ENCODE data around the gene SPINT1. TPM values are rescaled to one million over a fixed set of nuclear protein-coding genes. Genes with fewer than 3 reads are reported as not detected.
A peak's percentile ranks its signal among the peaks of the same experiment; 100 is the strongest.

SPINT1 gene
- total and polyA plus RNA-seq, 2 of the 13 experiments (the other 11 are each of a cell fraction or from before 2014, with no cell fraction given), result 0.49 to 2.5 TPM

GRCh38 chr15:40894681-40895448 lies 51.0 kb downstream of the SPINT1 start (continued):
- TF ChIP-seq, protein P1, sequence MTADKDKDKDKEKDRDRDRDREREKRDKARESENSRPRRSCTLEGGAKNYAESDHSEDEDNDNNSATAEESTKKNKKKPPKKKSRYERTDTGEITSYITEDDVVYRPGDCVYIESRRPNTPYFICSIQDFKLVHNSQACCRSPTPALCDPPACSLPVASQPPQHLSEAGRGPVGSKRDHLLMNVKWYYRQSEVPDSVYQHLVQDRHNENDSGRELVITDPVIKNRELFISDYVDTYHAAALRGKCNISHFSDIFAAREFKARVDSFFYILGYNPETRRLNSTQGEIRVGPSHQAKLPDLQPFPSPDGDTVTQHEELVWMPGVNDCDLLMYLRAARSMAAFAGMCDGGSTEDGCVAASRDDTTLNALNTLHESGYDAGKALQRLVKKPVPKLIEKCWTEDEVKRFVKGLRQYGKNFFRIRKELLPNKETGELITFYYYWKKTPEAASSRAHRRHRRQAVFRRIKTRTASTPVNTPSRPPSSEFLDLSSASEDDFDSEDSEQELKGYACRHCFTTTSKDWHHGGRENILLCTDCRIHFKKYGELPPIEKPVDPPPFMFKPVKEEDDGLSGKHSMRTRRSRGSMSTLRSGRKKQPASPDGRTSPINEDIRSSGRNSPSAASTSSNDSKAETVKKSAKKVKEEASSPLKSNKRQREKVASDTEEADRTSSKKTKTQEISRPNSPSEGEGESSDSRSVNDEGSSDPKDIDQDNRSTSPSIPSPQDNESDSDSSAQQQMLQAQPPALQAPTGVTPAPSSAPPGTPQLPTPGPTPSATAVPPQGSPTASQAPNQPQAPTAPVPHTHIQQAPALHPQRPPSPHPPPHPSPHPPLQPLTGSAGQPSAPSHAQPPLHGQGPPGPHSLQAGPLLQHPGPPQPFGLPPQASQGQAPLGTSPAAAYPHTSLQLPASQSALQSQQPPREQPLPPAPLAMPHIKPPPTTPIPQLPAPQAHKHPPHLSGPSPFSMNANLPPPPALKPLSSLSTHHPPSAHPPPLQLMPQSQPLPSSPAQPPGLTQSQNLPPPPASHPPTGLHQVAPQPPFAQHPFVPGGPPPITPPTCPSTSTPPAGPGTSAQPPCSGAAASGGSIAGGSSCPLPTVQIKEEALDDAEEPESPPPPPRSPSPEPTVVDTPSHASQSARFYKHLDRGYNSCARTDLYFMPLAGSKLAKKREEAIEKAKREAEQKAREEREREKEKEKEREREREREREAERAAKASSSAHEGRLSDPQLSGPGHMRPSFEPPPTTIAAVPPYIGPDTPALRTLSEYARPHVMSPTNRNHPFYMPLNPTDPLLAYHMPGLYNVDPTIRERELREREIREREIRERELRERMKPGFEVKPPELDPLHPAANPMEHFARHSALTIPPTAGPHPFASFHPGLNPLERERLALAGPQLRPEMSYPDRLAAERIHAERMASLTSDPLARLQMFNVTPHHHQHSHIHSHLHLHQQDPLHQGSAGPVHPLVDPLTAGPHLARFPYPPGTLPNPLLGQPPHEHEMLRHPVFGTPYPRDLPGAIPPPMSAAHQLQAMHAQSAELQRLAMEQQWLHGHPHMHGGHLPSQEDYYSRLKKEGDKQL (CRISPR knock-in tag; IDR thresholded peaks at IDR 0.05; ENCODE audit: low read depth), result no peak
- TF ChIP-seq ZSCAN22 (CRISPR knock-in tag; IDR thresholded peaks at IDR 0.05) (no peak), SMC3 (IDR thresholded peaks at IDR 0.05; ENCODE audit: low read length) (0 out of 2 replicates have a peak, but pooled peaks have one; percentile 5), YY1 (IDR thresholded peaks at IDR 0.05; ENCODE audit: insufficient read depth, insufficient replicate concordance, low read depth, low read length) (peak; percentile 23), ZFP37 (CRISPR knock-in tag; IDR thresholded peaks at IDR 0.05; ENCODE audit: borderline replicate concordance) (no peak), ZNF263 (CRISPR knock-in tag; IDR thresholded peaks at IDR 0.05) (no peak), MTF2 (CRISPR knock-in tag; IDR thresholded peaks at IDR 0.05; ENCODE audit: borderline replicate concordance) (no peak), ESRRA (CRISPR knock-in tag; IDR thresholded peaks at IDR 0.05; ENCODE audit: low read depth) (no peak)
- TF ChIP-seq, protein P2, sequence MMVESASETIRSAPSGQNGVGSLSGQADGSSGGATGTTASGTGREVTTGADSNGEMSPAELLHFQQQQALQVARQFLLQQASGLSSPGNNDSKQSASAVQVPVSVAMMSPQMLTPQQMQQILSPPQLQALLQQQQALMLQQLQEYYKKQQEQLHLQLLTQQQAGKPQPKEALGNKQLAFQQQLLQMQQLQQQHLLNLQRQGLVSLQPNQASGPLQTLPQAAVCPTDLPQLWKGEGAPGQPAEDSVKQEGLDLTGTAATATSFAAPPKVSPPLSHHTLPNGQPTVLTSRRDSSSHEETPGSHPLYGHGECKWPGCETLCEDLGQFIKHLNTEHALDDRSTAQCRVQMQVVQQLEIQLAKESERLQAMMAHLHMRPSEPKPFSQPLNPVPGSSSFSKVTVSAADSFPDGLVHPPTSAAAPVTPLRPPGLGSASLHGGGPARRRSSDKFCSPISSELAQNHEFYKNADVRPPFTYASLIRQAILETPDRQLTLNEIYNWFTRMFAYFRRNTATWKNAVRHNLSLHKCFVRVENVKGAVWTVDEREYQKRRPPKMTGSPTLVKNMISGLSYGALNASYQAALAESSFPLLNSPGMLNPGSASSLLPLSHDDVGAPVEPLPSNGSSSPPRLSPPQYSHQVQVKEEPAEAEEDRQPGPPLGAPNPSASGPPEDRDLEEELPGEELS (CRISPR knock-in tag; IDR thresholded peaks at IDR 0.05), result no peak; the same call in 1 of the 2 replicates
- TF ChIP-seq, protein P3, sequence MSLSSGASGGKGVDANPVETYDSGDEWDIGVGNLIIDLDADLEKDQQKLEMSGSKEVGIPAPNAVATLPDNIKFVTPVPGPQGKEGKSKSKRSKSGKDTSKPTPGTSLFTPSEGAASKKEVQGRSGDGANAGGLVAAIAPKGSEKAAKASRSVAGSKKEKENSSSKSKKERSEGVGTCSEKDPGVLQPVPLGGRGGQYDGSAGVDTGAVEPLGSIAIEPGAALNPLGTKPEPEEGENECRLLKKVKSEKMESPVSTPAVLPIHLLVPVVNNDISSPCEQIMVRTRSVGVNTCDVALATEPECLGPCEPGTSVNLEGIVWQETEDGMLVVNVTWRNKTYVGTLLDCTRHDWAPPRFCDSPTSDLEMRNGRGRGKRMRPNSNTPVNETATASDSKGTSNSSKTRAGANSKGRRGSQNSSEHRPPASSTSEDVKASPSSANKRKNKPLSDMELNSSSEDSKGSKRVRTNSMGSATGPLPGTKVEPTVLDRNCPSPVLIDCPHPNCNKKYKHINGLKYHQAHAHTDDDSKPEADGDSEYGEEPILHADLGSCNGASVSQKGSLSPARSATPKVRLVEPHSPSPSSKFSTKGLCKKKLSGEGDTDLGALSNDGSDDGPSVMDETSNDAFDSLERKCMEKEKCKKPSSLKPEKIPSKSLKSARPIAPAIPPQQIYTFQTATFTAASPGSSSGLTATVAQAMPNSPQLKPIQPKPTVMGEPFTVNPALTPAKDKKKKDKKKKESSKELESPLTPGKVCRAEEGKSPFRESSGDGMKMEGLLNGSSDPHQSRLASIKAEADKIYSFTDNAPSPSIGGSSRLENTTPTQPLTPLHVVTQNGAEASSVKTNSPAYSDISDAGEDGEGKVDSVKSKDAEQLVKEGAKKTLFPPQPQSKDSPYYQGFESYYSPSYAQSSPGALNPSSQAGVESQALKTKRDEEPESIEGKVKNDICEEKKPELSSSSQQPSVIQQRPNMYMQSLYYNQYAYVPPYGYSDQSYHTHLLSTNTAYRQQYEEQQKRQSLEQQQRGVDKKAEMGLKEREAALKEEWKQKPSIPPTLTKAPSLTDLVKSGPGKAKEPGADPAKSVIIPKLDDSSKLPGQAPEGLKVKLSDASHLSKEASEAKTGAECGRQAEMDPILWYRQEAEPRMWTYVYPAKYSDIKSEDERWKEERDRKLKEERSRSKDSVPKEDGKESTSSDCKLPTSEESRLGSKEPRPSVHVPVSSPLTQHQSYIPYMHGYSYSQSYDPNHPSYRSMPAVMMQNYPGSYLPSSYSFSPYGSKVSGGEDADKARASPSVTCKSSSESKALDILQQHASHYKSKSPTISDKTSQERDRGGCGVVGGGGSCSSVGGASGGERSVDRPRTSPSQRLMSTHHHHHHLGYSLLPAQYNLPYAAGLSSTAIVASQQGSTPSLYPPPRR (CRISPR knock-in tag; IDR thresholded peaks at IDR 0.05; ENCODE audit: borderline replicate concordance), result no peak
- TF ChIP-seq, protein P4, sequence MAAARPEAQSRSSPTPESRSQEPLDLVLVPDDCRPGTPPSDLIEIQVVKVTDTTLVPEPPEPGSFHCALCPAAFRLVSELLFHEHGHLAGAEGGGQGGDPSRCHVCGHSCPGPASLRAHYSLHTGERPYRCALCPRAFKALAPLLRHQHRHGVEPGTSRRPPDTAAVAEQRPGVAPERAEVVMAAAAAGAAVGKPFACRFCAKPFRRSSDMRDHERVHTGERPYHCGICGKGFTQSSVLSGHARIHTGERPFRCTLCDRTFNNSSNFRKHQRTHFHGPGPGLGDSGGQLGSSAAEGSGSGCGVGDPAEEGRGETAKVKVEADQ (CRISPR knock-in tag; IDR thresholded peaks at IDR 0.05; ENCODE audit: borderline replicate concordance), result no peak
